ENCODE measurements around the gene TRAF3IP1. TPM values are rescaled to one million over a fixed set of nuclear protein-coding genes. Genes with fewer than 3 reads are reported as not detected.

The TRAF3IP1 gene
- total RNA-seq, 4 donors from 2014 or later, result 12.6 to 41.8 (median 27.6) TPM

- H3K27me3 ChIP-seq, result no peaks in the 10 kb centered on the region
- H3K4me3 ChIP-seq, result no peak overlapping the region
- no peak for DNase-seq
- intact Hi-C loops (cut with DNase I; ENCODE audit: low total_unique reads), result no loop called here
- H3K27ac ChIP-seq, result peak overlapping the region; percentile 87 to 96
- TF ChIP-seq POLR2A (IDR thresholded peaks at IDR 0.05), result no peak
- H3K9me3 ChIP-seq, result no peaks in the 10 kb centered on the region
- H3K36me3 ChIP-seq, result no peaks in the 10 kb centered on the region
- peaks cover 12 to 13% of the 10 kb centered on the region in 2 donors for H3K4me1 ChIP-seq
Observed at GRCh38 chr2:238286095-238286494, 34.2 kb upstream of the TRAF3IP1 start.

- Histone ChIP-seq H3K27ac (peak overlapping the region; percentile 87 to 96), H3K9me3 (no peaks in the 10 kb centered on the region), H3K4me1 (peaks cover 12 to 13% of the 10 kb centered on the region in 2 donors), H3K36me3 (no peaks in the 10 kb centered on the region), H3K4me3 (peak overlapping the region in 1 of 2 donors; percentile 85), H3K27me3 (no peaks in the 10 kb centered on the region)
- peak; percentile 15 to 47 for TF ChIP-seq POLR2A (IDR thresholded peaks at IDR 0.05)
- TF ChIP-seq, protein P1, sequence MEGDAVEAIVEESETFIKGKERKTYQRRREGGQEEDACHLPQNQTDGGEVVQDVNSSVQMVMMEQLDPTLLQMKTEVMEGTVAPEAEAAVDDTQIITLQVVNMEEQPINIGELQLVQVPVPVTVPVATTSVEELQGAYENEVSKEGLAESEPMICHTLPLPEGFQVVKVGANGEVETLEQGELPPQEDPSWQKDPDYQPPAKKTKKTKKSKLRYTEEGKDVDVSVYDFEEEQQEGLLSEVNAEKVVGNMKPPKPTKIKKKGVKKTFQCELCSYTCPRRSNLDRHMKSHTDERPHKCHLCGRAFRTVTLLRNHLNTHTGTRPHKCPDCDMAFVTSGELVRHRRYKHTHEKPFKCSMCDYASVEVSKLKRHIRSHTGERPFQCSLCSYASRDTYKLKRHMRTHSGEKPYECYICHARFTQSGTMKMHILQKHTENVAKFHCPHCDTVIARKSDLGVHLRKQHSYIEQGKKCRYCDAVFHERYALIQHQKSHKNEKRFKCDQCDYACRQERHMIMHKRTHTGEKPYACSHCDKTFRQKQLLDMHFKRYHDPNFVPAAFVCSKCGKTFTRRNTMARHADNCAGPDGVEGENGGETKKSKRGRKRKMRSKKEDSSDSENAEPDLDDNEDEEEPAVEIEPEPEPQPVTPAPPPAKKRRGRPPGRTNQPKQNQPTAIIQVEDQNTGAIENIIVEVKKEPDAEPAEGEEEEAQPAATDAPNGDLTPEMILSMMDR (IDR thresholded peaks at IDR 0.05), result peak in 1 of 4 experiments; percentile 9
- intact Hi-C loops (cut with DNase I; ENCODE audit: low total_unique reads), result no loop called here
- DNase-seq, result peak; percentile 70
Observed at GRCh38 chr2:238286551-238286950, 33.8 kb upstream of the TRAF3IP1 start.

- TF ChIP-seq, protein P1 (IDR thresholded peaks at IDR 0.05), result no peak
- no peak for TF ChIP-seq POLR2A (IDR thresholded peaks at IDR 0.05)
- Histone ChIP-seq H3K9me3 (no peaks in the 10 kb centered on the region), H3K4me3 (peak overlapping the region; percentile 59 to 85), H3K27ac (peak overlapping the region; percentile 87 to 96), H3K27me3 (no peaks in the 10 kb centered on the region), H3K36me3 (no peaks in the 10 kb centered on the region), H3K4me1 (peaks cover 12 to 13% of the 10 kb centered on the region in 2 donors)
- DNase-seq, result no peak
- intact Hi-C loops (cut with DNase I; ENCODE audit: low total_unique reads), result no loop called here
Observed at GRCh38 chr2:238286987-238287736, 33.2 kb upstream of the TRAF3IP1 start.

DNA sequence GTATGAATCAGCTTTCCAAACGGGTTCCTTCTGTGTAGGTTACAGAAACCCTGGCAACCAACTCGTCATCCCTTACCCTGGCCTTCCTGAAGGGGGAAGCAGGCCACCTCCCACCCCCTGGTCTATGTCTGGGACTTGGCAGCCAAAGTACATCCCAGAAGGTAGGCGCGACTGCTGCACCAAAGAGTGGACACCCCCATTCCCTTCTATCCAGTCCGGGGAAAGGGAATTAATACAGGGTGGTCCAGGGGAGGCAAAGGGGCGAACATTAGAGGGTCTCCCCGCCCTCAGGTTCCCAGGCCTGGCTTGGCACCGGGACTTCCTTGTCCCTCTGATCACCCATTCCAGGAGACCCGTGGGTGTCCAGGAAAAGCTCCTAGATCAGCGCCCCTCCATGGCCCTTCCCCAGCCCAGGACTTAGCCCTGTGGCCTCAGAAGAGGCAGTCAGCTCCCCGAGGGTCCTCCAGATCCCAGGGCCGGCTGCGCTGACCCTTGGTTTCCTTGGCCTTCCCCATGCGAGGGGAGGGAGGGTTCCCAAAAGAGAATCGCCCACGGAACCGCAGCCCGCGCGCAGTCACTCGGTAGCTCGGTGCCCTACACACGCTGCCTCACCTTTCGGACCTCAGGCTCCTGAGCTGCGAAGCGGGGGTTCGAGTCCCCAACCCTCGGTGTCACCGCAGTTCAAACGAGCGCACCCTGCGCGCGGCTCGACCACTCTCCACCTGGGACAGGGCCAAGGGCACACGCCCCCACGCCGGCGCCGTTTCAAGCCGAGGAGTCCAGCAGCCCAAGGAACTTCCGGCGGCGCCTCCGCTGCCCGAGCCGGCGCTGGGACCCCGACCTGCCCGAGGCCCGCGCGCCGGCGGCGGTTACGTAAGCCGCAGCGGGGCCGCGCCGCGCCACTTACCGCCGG lies 32.3 kb upstream of the TRAF3IP1 start, which contains the start of gene PER2:
PER2 (minus strand) TSS at position 874 of the 913 bp plus-strand sequence. CDS start 10,674 bp downstream, outside the sequence.
- intact Hi-C loops (cut with DNase I; ENCODE audit: low total_unique reads), result no loop called here
- DNase-seq, result peak; percentile 74 to 75
- TF ChIP-seq POLR2A (IDR thresholded peaks at IDR 0.05), result peak in 1 of 2 donors; percentile 39
- TF ChIP-seq, protein P1 (IDR thresholded peaks at IDR 0.05), result peak in 2 of 4 experiments; percentile 16 to 30
- no peaks in the 10 kb centered on the region for H3K27me3 ChIP-seq
- H3K27ac ChIP-seq, result peak within 1 kb of the TSS; percentile 87 to 96
- H3K9me3 ChIP-seq, result no peaks in the 10 kb centered on the region
- H3K36me3 ChIP-seq, result no peaks in the 10 kb centered on the region
- H3K4me1 ChIP-seq, result peaks cover 12 to 13% of the 10 kb centered on the region in 2 donors
- H3K4me3 ChIP-seq, result peak within 1 kb of the TSS; percentile 59 to 85

DNA sequence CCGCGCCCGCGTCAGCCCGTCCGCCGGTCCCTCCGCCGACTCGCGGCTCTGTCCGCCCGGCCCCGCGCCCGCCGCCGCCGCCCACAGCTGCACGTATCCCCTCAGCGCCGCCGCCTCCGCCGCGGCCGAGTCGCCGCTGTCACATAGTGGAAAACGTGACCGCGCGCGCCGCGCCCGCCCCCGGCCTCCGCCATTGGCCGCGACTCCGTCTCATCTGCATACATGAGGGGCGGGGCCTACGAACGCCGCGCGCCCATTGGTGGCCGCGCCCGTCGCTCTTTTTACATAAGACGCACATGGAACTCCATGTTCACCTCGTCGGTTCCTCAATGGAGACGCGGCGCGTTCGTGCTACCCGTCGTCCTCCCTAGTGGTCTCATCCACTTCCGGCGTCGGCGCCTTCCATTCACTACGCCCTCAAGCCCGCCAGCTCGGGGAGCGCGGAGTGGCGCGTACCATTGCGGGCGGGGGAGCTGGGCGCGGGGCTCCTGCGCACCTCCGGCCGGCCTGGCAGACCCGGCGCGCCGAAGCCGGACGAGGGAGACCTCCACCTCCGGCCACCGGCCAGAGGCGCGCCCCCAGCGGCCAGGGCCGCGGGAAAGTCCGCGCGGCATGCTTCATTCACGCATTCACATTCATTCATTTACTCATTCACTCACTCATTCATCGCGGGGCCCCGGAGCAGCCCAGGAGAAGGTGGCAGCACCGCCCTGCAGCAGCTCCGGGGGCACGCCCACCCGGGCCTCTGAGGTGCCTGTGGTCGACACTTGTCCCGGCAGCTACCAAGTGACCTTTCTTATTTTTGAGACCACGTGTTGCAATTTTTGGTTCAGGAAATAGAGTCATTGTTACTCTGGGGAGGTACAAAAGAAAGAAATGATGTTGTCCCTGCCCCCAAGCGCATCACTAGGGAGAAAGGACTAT lies 31.4 kb upstream of the TRAF3IP1 start:
- no peaks in the 10 kb centered on the region for H3K9me3 ChIP-seq
- no peaks in the 10 kb centered on the region for H3K36me3 ChIP-seq
- H3K4me1 ChIP-seq, result peaks cover 12 to 13% of the 10 kb centered on the region in 2 donors
- no peaks in the 10 kb centered on the region for H3K27me3 ChIP-seq
- H3K27ac ChIP-seq, result peak overlapping the region; percentile 87 to 96
- TF ChIP-seq, protein P1 (IDR thresholded peaks at IDR 0.05), result peak in 3 of 4 experiments; percentile 42 to 54 (median 50)
- peak; percentile 81 to 98 for TF ChIP-seq POLR2A (IDR thresholded peaks at IDR 0.05)
- peak overlapping the region; percentile 59 to 85 for H3K4me3 ChIP-seq
- DNase-seq, result peak; percentile 99
- intact Hi-C loops (cut with DNase I; ENCODE audit: low total_unique reads), result no loop called here

All from uterus (tissue), 4 donors.